ENCODE results near the gene SCG5. TPM values are rescaled to one million over a fixed set of nuclear protein-coding genes. Genes with fewer than 3 reads are reported as not detected.

The SCG5 gene
- total and polyA plus RNA-seq, 4 donors, result 2.9 to 13.4 (median 10.1) TPM

DNA sequence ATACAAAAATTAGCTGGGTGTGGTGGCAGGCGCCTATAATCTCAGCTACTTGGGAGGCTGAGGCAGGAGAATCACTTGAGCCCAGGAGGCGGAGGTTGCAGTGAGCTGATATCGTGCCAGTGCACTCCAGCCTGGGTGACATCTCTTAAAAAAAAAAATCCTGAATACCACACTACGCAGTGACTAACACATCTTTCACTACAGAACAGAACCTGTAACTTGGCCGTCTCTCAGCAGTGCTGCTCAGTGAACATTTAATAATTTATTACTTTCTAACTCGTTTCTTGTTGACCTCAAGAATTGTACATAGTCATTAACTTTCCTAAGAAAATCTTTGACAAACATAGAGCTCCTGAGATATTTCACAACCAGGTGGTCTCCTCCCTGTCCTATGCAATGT is 80.1 kb downstream of the SCG5 start (continued):
- TF ChIP-seq, protein P1, sequence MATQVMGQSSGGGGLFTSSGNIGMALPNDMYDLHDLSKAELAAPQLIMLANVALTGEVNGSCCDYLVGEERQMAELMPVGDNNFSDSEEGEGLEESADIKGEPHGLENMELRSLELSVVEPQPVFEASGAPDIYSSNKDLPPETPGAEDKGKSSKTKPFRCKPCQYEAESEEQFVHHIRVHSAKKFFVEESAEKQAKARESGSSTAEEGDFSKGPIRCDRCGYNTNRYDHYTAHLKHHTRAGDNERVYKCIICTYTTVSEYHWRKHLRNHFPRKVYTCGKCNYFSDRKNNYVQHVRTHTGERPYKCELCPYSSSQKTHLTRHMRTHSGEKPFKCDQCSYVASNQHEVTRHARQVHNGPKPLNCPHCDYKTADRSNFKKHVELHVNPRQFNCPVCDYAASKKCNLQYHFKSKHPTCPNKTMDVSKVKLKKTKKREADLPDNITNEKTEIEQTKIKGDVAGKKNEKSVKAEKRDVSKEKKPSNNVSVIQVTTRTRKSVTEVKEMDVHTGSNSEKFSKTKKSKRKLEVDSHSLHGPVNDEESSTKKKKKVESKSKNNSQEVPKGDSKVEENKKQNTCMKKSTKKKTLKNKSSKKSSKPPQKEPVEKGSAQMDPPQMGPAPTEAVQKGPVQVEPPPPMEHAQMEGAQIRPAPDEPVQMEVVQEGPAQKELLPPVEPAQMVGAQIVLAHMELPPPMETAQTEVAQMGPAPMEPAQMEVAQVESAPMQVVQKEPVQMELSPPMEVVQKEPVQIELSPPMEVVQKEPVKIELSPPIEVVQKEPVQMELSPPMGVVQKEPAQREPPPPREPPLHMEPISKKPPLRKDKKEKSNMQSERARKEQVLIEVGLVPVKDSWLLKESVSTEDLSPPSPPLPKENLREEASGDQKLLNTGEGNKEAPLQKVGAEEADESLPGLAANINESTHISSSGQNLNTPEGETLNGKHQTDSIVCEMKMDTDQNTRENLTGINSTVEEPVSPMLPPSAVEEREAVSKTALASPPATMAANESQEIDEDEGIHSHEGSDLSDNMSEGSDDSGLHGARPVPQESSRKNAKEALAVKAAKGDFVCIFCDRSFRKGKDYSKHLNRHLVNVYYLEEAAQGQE (IDR thresholded peaks at IDR 0.05), result no peak
- TF ChIP-seq FOXA1 (IDR thresholded peaks at IDR 0.05) (no peak), RXRA (IDR thresholded peaks at IDR 0.05) (no peak), SP1 (IDR thresholded peaks at IDR 0.05) (no peak)

DNA sequence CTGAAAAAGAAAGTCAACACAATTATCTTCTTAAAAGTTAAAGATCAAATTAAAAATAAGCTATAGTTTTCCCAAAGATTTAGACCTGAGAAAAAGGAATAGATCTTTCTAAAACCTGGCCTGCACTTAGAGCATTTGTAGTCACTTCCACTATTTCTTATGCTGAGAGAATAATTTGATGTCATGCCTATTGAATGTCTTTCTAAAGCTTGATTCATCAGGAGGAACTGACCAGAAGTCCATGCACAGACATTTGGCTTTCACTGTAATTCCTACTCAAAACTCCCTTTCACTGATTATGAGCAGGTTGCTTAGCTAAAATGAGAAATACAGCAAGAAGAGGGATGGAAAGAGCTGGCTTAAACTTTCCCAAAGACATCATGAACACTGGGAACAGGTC is 80.6 kb downstream of the SCG5 start:
- Histone ChIP-seq H3K9me3 (ENCODE audit: control insufficient read depth in 4 of 4, low read length in 3 of 4) (peaks cover 0 to under 1% (median 0%) of the 10 kb centered on the region in 4 donors), H3K36me3 (ENCODE audit: control insufficient read depth in 4 of 4, insufficient read depth in 3 of 4, low read depth in 1 of 4, low read length in 3 of 4) (no peaks in the 10 kb centered on the region), H3K27me3 (ENCODE audit: control insufficient read depth in 4 of 4, insufficient read depth in 4 of 4, low read length in 3 of 4) (peaks cover 0 to 14% (median 0%) of the 10 kb centered on the region in 4 donors), H3K4me1 (ENCODE audit: control insufficient read depth in 4 of 4, insufficient read depth in 4 of 4, low read length in 3 of 4) (peaks cover 10 to 26% (median 21%) of the 10 kb centered on the region in 4 donors), H3K27ac (ENCODE audit: low read depth in 1 of 2, low read length in 2 of 2) (no peak overlapping the region), H3K4me3 (ENCODE audit: low read depth in 1 of 3, low read length in 3 of 3) (no peak overlapping the region), H3K9ac (ENCODE audit: low read depth in 1 of 2, low read length in 2 of 2) (no peak overlapping the region)
- no peak for DNase-seq (ENCODE audit: low spot score)
- TF ChIP-seq EGR1 (IDR thresholded peaks at IDR 0.05; ENCODE audit: low read depth in 2 of 2) (no peak), GABPA (IDR thresholded peaks at IDR 0.05 in 1 of 2, conservative IDR thresholded peaks at IDR 0.05 in 1 of 2) (no peak), TAF1 (conservative IDR thresholded peaks at IDR 0.05) (no peak), YY1 (IDR thresholded peaks at IDR 0.05) (no peak), RAD21 (IDR thresholded peaks at IDR 0.05) (no peak), NR2F2 (IDR thresholded peaks at IDR 0.05) (no peak), FOXA2 (IDR thresholded peaks at IDR 0.05) (no peak), HNF4G (IDR thresholded peaks at IDR 0.05) (no peak), RXRA (IDR thresholded peaks at IDR 0.05) (no peak), SP1 (IDR thresholded peaks at IDR 0.05) (no peak), HNF4A (conservative IDR thresholded peaks at IDR 0.05) (no peak)
- TF ChIP-seq, protein P2, sequence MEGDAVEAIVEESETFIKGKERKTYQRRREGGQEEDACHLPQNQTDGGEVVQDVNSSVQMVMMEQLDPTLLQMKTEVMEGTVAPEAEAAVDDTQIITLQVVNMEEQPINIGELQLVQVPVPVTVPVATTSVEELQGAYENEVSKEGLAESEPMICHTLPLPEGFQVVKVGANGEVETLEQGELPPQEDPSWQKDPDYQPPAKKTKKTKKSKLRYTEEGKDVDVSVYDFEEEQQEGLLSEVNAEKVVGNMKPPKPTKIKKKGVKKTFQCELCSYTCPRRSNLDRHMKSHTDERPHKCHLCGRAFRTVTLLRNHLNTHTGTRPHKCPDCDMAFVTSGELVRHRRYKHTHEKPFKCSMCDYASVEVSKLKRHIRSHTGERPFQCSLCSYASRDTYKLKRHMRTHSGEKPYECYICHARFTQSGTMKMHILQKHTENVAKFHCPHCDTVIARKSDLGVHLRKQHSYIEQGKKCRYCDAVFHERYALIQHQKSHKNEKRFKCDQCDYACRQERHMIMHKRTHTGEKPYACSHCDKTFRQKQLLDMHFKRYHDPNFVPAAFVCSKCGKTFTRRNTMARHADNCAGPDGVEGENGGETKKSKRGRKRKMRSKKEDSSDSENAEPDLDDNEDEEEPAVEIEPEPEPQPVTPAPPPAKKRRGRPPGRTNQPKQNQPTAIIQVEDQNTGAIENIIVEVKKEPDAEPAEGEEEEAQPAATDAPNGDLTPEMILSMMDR (IDR thresholded peaks at IDR 0.05; ENCODE audit: low read depth, low read length, missing input control), result no peak
- TF ChIP-seq, protein P3, sequence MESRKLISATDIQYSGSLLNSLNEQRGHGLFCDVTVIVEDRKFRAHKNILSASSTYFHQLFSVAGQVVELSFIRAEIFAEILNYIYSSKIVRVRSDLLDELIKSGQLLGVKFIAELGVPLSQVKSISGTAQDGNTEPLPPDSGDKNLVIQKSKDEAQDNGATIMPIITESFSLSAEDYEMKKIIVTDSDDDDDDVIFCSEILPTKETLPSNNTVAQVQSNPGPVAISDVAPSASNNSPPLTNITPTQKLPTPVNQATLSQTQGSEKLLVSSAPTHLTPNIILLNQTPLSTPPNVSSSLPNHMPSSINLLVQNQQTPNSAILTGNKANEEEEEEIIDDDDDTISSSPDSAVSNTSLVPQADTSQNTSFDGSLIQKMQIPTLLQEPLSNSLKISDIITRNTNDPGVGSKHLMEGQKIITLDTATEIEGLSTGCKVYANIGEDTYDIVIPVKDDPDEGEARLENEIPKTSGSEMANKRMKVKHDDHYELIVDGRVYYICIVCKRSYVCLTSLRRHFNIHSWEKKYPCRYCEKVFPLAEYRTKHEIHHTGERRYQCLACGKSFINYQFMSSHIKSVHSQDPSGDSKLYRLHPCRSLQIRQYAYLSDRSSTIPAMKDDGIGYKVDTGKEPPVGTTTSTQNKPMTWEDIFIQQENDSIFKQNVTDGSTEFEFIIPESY (IDR thresholded peaks at IDR 0.05), result no peak
- TF ChIP-seq, protein P4, sequence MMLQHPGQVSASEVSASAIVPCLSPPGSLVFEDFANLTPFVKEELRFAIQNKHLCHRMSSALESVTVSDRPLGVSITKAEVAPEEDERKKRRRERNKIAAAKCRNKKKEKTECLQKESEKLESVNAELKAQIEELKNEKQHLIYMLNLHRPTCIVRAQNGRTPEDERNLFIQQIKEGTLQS (IDR thresholded peaks at IDR 0.05), result no peak

Measured in liver (tissue), 9 donors.